Measurements from ENCODE around the gene TMEM134.

DNA sequence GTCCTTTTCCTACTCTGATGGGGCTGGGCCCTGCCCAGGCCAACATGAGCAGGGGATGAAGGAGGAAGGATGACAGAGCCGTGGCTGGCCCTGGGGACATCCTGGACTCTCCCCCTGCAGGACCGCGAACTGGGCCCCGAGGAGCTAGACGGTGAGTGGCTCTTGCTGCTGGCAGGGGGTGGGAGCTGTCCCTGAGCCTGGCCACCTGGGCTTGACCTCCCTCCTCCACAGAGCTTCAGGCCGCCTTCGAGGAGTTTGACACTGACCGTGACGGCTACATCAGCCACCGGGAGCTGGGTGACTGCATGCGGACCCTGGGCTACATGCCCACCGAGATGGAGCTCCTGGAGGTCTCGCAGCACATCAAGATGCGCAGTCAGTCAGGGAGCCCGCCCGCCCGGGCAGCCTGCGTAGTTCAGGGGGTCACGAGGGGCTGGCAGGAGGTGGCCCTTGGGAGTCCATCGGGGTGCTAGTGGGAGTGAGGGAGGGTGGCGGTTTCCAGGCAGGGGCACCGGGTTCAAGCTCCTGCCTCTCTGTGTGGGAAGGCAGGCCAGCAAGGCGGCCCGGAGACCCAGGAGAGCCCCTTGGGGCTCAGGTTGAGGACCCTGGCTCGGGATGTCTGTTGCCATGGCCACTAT, 12.9 kb downstream of the TMEM134 start:
- TF ChIP-seq, protein P1, sequence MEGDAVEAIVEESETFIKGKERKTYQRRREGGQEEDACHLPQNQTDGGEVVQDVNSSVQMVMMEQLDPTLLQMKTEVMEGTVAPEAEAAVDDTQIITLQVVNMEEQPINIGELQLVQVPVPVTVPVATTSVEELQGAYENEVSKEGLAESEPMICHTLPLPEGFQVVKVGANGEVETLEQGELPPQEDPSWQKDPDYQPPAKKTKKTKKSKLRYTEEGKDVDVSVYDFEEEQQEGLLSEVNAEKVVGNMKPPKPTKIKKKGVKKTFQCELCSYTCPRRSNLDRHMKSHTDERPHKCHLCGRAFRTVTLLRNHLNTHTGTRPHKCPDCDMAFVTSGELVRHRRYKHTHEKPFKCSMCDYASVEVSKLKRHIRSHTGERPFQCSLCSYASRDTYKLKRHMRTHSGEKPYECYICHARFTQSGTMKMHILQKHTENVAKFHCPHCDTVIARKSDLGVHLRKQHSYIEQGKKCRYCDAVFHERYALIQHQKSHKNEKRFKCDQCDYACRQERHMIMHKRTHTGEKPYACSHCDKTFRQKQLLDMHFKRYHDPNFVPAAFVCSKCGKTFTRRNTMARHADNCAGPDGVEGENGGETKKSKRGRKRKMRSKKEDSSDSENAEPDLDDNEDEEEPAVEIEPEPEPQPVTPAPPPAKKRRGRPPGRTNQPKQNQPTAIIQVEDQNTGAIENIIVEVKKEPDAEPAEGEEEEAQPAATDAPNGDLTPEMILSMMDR (IDR thresholded peaks at IDR 0.05; ENCODE audit: low read depth, low read length) = no peak
- TF ChIP-seq POLR2A (IDR thresholded peaks at IDR 0.05; ENCODE audit: extremely low read depth, insufficient read length) = no peak
- TF ChIP-seq, protein P2, sequence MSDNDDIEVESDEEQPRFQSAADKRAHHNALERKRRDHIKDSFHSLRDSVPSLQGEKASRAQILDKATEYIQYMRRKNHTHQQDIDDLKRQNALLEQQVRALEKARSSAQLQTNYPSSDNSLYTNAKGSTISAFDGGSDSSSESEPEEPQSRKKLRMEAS (IDR thresholded peaks at IDR 0.05; ENCODE audit: low read depth, low read length) = no peak

Measured in NB4 (cell line).